ENCODE measurements around the gene CPNE9.

Gene CPNE9

GRCh38 chr3:9682096-9682495 lies 21.5 kb upstream of the CPNE9 start:
- Histone ChIP-seq H3K79me2 (ENCODE audit: insufficient read depth, low read length) (no peaks in the 10 kb centered on the region), H3K9ac (ENCODE audit: low read length) (no peak overlapping the region), H3K4me2 (ENCODE audit: low read depth, low read length, poor library complexity, severe bottlenecking) (no peak overlapping the region), H3F3A (ENCODE audit: insufficient read depth) (no peaks in the 10 kb centered on the region), H3K9me3 (ENCODE audit: insufficient read depth, low read length) (no peaks in the 10 kb centered on the region), H4K20me1 (ENCODE audit: low read depth, low read length) (no peaks in the 10 kb centered on the region), H2AFZ (ENCODE audit: low read depth, low read length, severe bottlenecking) (no peak overlapping the region), H3K27me3 (ENCODE audit: low read length) (no peaks in the 10 kb centered on the region), H3K4me3 (ENCODE audit: insufficient read depth, low read length, poor library complexity, severe bottlenecking) (no peak overlapping the region), H3K9me2 (replicated peaks; ENCODE audit: insufficient read depth, low read length) (no peaks in the 10 kb centered on the region), H3K36me3 (ENCODE audit: low read length) (no peaks in the 10 kb centered on the region), H3K27ac (ENCODE audit: low read depth, low read length) (no peak overlapping the region)
- TF ChIP-seq EZH2phosphoT487 (conservative IDR thresholded peaks at IDR 0.05; ENCODE audit: low read length) (no peak), CTCF (IDR thresholded peaks at IDR 0.05; ENCODE audit: insufficient read depth, low read length, poor library complexity, severe bottlenecking) (no peak)

GRCh38 chr3:9683426-9683825 lies 20.2 kb upstream of the CPNE9 start:
- Histone ChIP-seq H3K36me3 (ENCODE audit: low read length) (no peaks in the 10 kb centered on the region), H3K27me3 (ENCODE audit: low read length) (no peaks in the 10 kb centered on the region), H2AFZ (ENCODE audit: low read depth, low read length, severe bottlenecking) (no peak overlapping the region), H3K4me3 (ENCODE audit: insufficient read depth, low read length, poor library complexity, severe bottlenecking) (no peak overlapping the region), H3K9me3 (ENCODE audit: insufficient read depth, low read length) (no peaks in the 10 kb centered on the region), H4K20me1 (ENCODE audit: low read depth, low read length) (no peaks in the 10 kb centered on the region), H3K27ac (ENCODE audit: low read depth, low read length) (no peak overlapping the region), H3K4me2 (ENCODE audit: low read depth, low read length, poor library complexity, severe bottlenecking) (no peak overlapping the region), H3K79me2 (ENCODE audit: insufficient read depth, low read length) (no peaks in the 10 kb centered on the region), H3F3A (ENCODE audit: insufficient read depth) (no peaks in the 10 kb centered on the region), H3K9ac (ENCODE audit: low read length) (no peak overlapping the region), H3K9me2 (replicated peaks; ENCODE audit: insufficient read depth, low read length) (no peaks in the 10 kb centered on the region)
- TF ChIP-seq CTCF (IDR thresholded peaks at IDR 0.05; ENCODE audit: insufficient read depth, low read length, poor library complexity, severe bottlenecking) = no peak
- TF ChIP-seq EZH2phosphoT487 (conservative IDR thresholded peaks at IDR 0.05; ENCODE audit: low read length) = no peak

- no peak overlapping the region for H2AFZ ChIP-seq (ENCODE audit: low read depth, low read length, severe bottlenecking)
- TF ChIP-seq EZH2phosphoT487 (conservative IDR thresholded peaks at IDR 0.05; ENCODE audit: low read length) (no peak), CTCF (IDR thresholded peaks at IDR 0.05; ENCODE audit: insufficient read depth, low read length, poor library complexity, severe bottlenecking) (no peak)
- no peaks in the 10 kb centered on the region for H3K9me3 ChIP-seq (ENCODE audit: insufficient read depth, low read length)
- H3K9me2 ChIP-seq (replicated peaks; ENCODE audit: insufficient read depth, low read length) = no peaks in the 10 kb centered on the region
- H3K79me2 ChIP-seq (ENCODE audit: insufficient read depth, low read length) = no peaks in the 10 kb centered on the region
- no peak overlapping the region for H3K9ac ChIP-seq (ENCODE audit: low read length)
- no peak overlapping the region for H3K4me3 ChIP-seq (ENCODE audit: insufficient read depth, low read length, poor library complexity, severe bottlenecking)
- H3K36me3 ChIP-seq (ENCODE audit: low read length) = no peaks in the 10 kb centered on the region
- H3K4me2 ChIP-seq (ENCODE audit: low read depth, low read length, poor library complexity, severe bottlenecking) = no peak overlapping the region
- no peaks in the 10 kb centered on the region for H4K20me1 ChIP-seq (ENCODE audit: low read depth, low read length)
- H3K27ac ChIP-seq (ENCODE audit: low read depth, low read length) = no peak overlapping the region
- H3K27me3 ChIP-seq (ENCODE audit: low read length) = no peaks in the 10 kb centered on the region
- no peaks in the 10 kb centered on the region for H3F3A ChIP-seq (ENCODE audit: insufficient read depth)
Measured at GRCh38 chr3:9685216-9686049, 18.2 kb upstream of the CPNE9 start.

Measured in SU-DHL-6 (cell line).